GM11168 (cell line): ENCODE measurements around the gene MYCN.
"Not testable (repeated sequence)": the region's sequence is repeated elsewhere in the genome, so short reads cannot be mapped to it uniquely, and the experiment has no call there.

Source experiments
- in situ Hi-C: fragments of 300-500 bp; cut with MboI; formaldehyde crosslinking; loops from one replicate; pipeline ENCODE4 v1.12.0; 2022; ENCODE audit warnings: low sequenced_read_pairs; ENCODE audit not compliant: unreplicated experiment

Gene MYCN

DNA sequence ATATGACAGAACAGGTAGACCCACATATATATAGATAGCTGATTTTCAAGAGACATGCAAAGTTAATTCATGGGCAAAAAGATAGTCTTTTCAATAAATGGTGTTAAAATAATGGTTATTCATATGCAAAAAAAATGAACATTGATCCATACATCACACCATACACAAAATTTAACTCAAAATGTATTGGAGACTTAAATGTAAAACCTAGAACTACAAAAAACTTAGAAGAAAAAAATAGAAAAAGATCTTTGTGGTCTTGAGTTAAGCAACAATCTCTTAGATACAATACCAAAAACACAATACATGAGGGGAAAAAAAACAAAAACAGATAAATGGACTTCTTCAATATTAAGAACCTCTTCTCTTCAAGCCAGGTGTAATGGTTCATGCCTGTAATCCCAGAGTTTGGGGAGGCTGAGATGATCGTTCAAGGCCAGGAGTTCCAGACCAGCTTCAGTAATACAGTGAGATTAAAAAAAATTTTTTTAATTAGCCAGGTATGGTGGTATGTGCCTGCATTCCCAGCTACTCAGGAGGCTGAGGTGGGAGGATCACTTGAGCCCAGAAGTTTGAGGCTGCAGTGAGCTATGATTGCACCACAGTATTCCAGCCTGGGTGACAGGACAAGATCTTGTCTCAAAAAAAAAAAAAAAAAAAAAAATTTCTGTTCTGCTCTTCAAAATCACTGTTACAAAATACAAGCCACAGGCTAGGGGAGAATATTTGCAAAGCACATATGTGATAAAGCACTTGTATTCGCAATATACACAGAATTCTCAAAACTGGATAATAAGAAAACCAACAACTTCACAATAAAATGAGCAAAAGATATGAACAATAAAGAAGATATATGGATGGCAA lies 32.7 kb upstream of the MYCN start:
- in situ Hi-C loops = no loop called here

DNA sequence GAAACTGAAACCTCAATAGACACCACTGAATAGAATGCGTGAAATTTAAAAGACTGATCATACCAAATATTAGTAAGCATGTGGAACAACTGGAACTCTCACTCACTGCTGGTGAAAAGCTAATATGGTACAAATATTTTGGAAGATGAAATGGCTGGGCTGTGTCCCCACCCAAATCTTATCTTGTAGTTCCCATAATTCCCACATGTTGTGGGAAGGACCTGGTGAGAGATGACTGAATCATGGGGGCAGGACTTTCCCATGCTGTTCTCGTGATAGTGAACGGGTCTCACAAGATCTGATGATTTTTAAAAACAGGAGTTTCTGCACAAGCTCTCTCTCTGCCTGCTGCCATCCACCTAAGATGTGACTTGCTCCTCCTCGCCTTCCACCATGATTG lies 32.0 kb upstream of the MYCN start:
- in situ Hi-C loops = no loop called here

DNA sequence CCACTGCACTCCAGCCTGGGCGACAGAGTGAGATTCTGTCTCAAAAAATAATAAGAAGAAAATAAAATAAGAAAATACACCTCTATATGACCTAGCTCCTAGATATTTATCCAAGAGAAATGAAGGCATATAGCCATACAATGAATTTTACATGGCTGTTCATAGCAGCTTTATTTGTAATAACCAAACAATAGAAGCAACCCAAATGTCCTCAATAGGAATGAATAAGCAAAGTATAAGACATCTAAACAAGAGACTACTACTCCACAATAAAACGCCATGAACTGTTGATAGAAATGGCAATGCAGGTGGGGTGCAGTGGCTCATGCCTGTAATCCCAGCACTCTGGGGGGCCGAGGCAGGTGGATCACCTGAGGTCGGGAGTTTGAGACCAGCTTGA lies 31.2 kb upstream of the MYCN start:
- in situ Hi-C loops = no loop called here

GRCh38 chr2:15909736-15910135 lies 30.6 kb upstream of the MYCN start:
- in situ Hi-C loops = no loop called here

- in situ Hi-C loops = not testable (repeated sequence)
These were observed 29.1 kb upstream of the MYCN start for GRCh38 chr2:15911270-15911669.

DNA sequence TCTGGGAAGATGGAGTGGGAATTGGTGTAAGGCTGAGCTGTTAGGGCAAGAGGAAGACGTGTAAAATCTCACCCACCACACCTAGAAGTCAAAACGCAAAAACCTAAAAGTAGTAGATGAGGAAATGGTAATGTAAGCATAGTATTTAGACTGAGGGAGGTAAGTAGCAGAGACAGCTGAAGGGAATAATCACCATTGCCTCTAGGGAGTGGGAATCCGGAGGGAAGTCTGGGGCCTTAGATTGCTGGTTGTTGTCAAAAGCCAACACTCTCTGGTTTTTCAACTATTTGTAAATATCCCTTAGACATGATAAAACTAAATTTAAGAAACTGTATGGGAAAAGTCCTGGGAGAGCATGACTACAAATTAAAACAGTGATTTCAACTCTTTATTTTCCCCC lies 28.7 kb upstream of the MYCN start:
- in situ Hi-C loops = no loop called here

- in situ Hi-C loops = no loop called here
These were observed 28.1 kb upstream of the MYCN start for GRCh38 chr2:15912203-15912602.

- in situ Hi-C loops = no loop called here
These were observed 27.2 kb upstream of the MYCN start for GRCh38 chr2:15913146-15913545.

- in situ Hi-C loops = no loop called here
These were observed 25.6 kb upstream of the MYCN start for GRCh38 chr2:15914596-15915385.

- in situ Hi-C loops = not testable (repeated sequence)
These were observed 24.8 kb upstream of the MYCN start for GRCh38 chr2:15915546-15915945.

- in situ Hi-C loops = no loop called here
These were observed 24.0 kb upstream of the MYCN start for GRCh38 chr2:15916336-15916735.

GRCh38 chr2:15918761-15919356 lies 21.5 kb upstream of the MYCN start:
- in situ Hi-C loops = no loop called here

DNA sequence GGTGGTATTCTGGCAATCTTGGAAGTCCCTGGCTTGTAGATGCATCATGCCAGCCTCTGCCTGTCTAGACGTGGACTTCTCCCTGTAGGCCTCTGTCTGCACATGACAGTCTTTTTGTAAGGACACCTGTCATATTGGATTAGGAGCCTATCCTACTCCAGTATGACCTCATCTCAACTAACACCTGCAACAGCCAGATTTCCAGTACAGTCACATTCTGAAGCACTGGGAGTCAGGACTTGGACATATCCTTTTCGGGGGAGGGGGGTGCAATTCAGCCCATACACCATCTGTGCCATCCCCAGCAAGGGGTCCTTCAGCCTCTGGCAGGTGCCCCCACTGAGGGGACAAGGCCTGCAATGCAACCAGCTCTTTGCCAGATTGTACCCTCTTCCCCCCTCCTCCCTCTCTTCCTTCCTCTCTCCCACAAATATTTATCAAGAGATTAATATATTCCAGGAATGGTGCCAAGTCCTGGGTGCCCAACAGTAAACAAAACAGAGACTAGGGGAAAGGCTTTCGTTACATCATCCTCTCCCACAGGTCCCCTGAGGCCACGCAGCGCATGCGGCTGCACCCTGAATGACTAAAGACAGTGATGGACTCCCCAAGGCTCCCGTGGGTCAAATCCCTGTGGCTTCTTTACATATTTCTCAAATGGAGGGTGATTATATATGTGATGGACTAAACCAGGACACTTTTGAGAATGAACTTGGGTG lies 20.5 kb upstream of the MYCN start:
- in situ Hi-C loops = no loop called here

DNA sequence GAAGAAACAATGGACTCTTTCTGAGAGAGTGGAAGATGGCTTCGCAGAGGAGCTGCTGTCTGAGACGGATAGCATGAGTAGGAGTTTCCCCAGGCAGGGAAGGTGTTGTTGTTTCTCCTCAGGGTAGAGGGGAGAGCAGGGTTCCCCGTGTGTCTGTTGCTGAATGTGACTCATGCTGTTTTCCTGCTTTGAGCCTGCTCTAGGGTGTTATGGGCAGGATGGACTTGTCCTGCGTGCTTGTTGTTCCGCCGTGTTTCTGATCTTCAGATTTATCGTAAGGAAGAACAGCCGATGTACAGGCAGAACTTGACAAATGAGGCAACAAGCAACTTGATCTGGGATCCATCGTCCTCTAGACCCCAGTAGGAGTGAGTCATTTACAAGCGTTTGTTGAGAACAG lies 19.7 kb upstream of the MYCN start:
- in situ Hi-C loops = no loop called here

DNA sequence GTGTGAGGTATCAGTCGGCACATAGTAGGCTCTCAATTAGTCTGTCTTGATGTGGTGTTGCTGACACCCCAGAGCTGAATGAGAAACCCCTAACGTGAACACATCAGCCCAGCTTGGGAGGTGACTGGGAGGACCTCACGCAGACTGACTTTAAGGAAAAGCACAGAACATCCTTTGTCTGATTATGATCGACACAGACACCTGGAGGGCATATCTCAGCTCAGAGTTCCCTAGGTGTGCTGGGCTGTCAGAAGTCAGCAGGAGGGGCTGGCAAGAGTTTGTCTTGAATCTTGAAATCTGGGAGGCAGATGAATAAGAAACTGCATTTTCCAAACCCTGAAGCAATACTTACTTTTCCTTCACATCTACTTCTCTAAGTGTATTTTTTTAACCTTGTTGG lies 16.8 kb upstream of the MYCN start:
- in situ Hi-C loops = no loop called here

DNA sequence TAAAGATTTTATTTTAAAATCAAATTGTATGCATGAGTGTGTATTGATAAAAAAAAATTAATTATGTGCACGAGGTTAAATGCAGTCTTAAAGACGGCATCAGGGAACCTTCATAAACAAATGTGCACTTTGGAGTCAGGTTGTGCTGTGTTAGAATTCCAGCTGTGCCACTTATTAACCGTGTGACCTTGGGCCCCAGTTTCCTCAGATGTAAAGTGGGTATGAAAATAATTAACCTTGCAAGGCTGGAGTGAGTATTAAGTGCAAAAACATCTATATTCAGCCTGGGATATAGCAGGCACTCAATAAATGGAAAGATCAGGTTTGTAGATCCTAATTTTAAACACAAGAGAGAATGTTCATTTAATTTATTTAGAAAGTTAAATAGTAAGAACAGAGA lies 14.5 kb upstream of the MYCN start:
- in situ Hi-C loops = loop anchor here (25.0 kb wide), 1 partner anchor 286 kb away; no protein-coding TSS in a partner anchor

DNA sequence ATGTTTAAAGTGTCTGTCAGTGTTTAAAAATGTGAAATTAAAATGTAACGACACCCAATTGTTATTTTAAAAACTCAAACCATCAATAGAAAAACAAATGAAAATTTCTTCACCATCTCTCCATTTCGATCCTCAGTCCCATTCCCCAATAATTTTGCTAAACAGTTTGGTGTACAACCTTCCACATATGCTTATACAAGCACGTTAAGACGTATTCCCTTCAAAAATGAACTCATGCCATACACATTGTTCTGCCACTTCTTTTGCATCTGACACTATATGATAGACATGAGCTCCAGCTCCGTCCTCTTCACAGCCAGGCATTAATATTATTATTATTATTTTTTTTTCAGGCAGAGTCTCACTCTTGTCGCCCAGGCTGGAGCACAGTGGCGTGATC lies 14.1 kb upstream of the MYCN start:
- in situ Hi-C loops = loop anchor here (25.0 kb wide), 1 partner anchor 286 kb away; no protein-coding TSS in a partner anchor

DNA sequence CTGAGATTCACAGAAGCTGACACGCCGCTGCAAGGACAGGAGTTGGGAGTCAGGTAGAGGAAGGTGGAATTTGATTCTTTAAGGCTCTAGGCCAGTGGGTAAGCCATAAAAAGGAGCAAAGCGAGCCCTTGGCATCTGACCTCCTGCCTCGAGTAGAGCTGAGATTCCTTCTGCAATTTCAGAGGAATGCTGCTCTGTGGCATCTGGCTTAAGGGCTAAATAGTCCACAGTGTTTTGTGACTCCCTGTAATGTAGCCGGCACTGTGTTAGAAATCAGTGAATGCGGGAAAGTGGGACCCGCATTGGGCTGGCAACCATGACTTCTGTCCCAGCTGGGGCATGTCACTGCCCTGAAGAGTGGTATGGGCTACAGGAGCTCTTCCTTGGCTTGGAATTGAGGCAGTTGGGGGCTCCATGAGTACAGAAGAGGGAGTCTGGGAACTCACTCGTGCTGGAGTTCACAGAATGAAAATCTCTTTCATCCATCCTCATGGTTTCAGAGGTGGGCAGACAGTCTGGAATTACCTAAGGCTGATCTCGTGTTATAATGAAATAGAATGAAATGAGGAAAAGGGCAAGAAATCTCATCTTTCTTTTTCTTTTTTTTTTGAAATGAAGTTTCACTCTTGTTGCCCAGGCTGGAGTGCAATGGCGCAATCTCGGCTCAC lies 12.7 kb upstream of the MYCN start:
- in situ Hi-C loops = loop anchor here (25.0 kb wide), 1 partner anchor 285 kb away; no protein-coding TSS in a partner anchor

DNA sequence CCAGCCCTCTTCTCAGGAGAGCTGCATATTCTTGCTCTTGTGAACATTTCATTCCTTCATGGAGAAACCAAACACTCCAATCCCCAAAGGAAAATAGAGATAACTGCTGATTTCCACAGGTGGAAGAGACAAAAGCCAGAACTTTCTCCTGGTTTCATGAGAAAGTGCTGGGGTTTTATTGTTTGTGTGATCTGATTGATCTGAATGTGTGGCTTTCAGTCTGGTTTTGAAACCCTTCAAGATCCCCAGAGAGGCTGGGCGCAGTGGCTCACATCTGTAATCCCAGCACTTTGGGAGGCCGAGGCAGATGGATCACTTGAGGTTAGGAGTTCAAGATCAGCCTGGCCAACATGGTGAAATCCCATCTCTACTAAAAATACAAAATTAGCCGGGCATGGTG lies 11.3 kb upstream of the MYCN start:
- in situ Hi-C loops = loop anchor here (25.0 kb wide), 1 partner anchor 283 kb away; no protein-coding TSS in a partner anchor

DNA sequence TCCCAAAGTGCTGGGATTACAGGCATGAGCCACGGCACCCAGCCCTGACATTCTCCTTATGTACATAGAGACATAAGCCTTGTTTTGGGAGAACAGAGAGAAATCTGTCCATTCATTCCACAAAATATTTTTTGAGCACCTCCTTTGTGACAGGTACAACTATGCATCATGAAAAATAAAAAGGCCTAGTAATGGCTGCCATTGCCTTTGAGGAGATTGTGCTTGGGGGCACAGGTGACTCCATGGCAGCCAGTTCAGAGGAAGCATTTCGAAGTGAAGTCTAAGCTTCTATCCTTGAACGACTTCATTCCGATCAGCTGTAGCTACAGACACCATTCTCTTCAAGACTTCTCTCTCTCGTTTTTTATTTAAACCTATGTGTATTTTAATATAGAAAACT lies 10.5 kb upstream of the MYCN start:
- in situ Hi-C loops = loop anchor here (10.0 to 25.0 kb wide), 3 partner anchors 282 to 925 kb away; no protein-coding TSS in a partner anchor
